MM.1S (cell line): Measurements from ENCODE around the gene RPH3AL.

Experiments used
- EZH2 ChIP-seq: fragments of 300-600 bp; sonication (generic); optimal IDR thresholded peaks from 2 replicates; pipeline ENCODE3; 2017; ENCODE audit warnings: low read depth, mild to moderate bottlenecking, antibody characterized with exemption, low read length, mixed read lengths
- EZH2phosphoT487 ChIP-seq: fragments of 300-600 bp; sonication (generic); IDR thresholded peaks from 2 replicates; pipeline ENCODE4 v1.6.1; 2018; ENCODE audit warnings: antibody characterized with exemption, low read length
- TF ChIP-seq, protein P1 (sequence below): fragments of 300-600 bp; sonication (generic); IDR thresholded peaks from 2 replicates; pipeline ENCODE4 v1.5.1; 2016; ENCODE audit warnings: antibody characterized with exemption, low read length, mixed read lengths

GRCh38 chr17:353213-353837 is 718 bp upstream of the RPH3AL start:
- TF ChIP-seq, protein P1, sequence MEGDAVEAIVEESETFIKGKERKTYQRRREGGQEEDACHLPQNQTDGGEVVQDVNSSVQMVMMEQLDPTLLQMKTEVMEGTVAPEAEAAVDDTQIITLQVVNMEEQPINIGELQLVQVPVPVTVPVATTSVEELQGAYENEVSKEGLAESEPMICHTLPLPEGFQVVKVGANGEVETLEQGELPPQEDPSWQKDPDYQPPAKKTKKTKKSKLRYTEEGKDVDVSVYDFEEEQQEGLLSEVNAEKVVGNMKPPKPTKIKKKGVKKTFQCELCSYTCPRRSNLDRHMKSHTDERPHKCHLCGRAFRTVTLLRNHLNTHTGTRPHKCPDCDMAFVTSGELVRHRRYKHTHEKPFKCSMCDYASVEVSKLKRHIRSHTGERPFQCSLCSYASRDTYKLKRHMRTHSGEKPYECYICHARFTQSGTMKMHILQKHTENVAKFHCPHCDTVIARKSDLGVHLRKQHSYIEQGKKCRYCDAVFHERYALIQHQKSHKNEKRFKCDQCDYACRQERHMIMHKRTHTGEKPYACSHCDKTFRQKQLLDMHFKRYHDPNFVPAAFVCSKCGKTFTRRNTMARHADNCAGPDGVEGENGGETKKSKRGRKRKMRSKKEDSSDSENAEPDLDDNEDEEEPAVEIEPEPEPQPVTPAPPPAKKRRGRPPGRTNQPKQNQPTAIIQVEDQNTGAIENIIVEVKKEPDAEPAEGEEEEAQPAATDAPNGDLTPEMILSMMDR, result no peak
- TF ChIP-seq EZH2, result no peak
- TF ChIP-seq EZH2phosphoT487, result no peak
